ENCODE measurements around the gene ZNF618.

The ZNF618 gene

DNA sequence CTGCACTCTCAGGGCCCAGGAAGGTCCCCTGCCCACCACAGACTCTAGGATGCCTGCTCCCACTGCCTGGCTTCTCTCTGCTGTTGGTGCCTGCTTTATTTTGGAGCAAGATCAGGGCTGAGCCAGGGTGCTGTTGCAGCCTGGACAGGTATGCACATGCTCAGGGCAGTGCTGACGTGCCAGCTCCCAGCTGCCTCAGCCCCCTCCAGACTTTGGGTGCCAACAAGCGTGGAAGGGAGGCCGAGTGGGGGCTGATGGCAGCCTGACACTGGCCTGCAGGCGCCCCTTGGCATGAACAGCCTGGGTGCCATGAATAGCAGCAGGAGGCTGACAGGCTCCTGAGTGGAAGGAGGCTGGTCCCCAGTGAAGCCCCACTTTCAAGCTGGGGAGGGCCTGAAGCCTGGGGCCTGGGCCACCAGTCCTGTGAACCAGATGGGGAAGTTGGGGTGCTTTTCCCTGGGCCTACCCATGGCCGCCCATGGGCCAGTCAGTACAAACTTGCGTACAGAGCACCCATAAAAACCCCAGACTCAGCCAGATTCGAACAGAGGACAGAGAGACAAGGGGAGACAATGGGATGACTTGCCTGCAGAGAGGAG lies 195.2 kb downstream of the ZNF618 start:
- no peak for TF ChIP-seq CTCF (IDR thresholded peaks at IDR 0.05)

- TF ChIP-seq CTCF (IDR thresholded peaks at IDR 0.05), result no peak
These were observed 196.4 kb downstream of the ZNF618 start for GRCh38 chr9:114072184-114073140.

GRCh38 chr9:114075602-114076001 lies 199.5 kb downstream of the ZNF618 start:
- TF ChIP-seq CTCF (IDR thresholded peaks at IDR 0.05), result no peak

DNA sequence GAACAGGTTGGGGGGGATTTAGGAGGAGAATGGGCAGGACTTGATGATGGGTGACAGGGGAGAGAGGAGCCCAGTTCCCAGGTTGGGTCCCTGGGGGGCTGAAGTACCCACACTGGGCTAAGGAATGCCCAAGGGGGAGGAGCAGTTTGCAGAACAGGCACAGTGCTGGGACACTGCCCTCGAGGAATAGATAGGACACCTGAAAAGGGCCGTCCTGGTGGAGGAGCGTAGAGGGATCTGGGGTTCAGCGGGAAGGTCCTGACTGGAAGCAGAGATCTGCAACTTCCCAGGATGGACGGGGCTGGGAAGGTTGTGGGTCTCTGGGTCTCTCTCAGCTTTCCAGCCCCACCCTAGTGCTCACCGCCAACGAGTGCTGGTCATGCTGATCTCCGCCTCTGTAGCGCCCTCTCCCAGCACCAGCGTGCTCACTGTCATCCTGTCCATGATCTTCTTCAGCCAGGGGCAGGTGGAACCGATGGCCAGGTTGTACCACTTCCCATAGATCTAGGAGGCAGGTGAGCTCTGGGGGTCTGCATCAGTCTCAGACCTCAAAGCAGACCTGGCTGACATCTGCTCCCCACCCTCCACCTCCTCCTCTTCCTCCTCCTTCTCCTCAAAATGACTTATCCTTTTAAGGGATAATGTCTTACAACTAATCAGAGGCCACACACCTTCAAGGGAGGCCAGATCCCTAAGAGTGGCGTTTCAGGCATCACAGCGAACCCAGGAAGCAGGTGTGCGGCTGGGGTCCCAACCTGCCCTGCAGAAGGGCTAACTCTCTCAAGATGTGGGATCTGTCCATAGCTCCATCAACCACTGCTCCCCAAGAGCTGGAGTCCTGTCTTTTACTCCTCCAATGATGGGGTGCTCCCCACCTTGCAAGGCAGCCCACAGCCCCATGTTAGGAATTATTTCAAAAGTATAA lies 200.4 kb downstream of the ZNF618 start:
- TF ChIP-seq CTCF (IDR thresholded peaks at IDR 0.05), result no peak

- TF ChIP-seq CTCF (IDR thresholded peaks at IDR 0.05), result no peak
These were observed 201.2 kb downstream of the ZNF618 start for GRCh38 chr9:114077162-114077837.

DNA sequence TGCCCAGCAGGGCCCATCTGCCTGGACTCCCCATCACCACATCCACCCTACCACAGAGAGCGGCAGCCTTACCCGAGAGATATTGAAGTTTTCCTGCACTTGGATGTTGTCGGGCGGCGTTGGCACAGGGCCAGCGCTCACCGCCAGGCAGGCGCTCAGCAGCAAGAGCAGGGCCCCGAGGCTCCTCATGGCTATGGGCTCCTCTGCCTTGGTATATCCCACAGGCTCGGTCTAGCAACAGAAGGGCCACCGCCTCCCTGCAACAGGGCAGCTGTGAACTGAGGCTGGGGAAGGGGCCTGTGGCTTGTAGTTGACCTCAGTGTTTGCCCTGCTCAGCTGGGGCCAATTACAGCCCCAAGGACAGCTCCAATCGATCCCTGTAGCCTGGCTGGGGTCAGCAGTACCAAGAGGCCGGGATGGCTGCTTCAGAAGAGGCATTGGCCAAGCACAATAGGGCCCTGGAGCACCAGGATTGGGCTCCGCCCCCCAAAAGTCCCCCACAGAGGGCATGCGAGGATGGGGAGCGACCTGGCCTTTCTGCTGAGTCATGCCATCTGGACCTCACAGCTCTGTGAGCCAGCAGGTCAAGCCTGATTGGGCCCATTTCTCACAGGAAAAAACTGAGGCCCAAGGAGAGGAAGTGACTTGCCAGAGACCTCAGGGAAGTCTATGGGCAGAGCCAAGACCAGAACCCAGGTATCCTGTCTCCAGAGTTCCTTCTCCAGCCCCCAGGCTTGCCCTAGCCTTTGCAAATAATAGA lies 202.1 kb downstream of the ZNF618 start, which contains the start of gene AMBP:
TSS of gene AMBP (minus strand) at position 280 of the 760 bp plus-strand sequence. CDS start at position 189, 91 bp downstream.
- no peak for TF ChIP-seq CTCF (IDR thresholded peaks at IDR 0.05)

Data from LNCAP (cell line).